Upper lobe of left lung (tissue), 6 donors: ENCODE results near the gene EFHC2. TPM values are rescaled to one million over a fixed set of nuclear protein-coding genes. Genes with fewer than 3 reads are reported as not detected.

Source experiments
- ATAC-seq, 2 donors: fragments of 200-7000 bp; cut with Tn5 transposase; one replicate each; pipeline ENCODE4 v1.9.1; 2022; ENCODE audit warnings: mild to moderate bottlenecking in 2 of 2, moderate library complexity in 2 of 2; ENCODE audit not compliant: low FRiP score in 2 of 2
- DNase-seq, 2 donors: peaks; one replicate each; pipeline ENCODE4 v3.0.0-alpha.2; 2019 to 2020
- H3K27ac ChIP-seq, 4 donors: fragments of 200-600 bp; sonication (generic); one replicate each; pipeline ENCODE4 v1.5.1; 2016 to 2019
- H3K27me3 ChIP-seq, 4 donors: fragments of 200-600 bp; sonication (generic); one replicate each; pipeline ENCODE4 v1.5.1; 2017 to 2019
- H3K36me3 ChIP-seq, 4 donors: fragments of 200-600 bp; sonication (generic); one replicate each; pipeline ENCODE4 v1.5.1; 2016 to 2019
- H3K4me1 ChIP-seq, 4 donors: fragments of 200-600 bp; sonication (generic); one replicate each; pipeline ENCODE4 v1.5.1; 2018 to 2019
- H3K4me3 ChIP-seq, 4 donors: fragments of 200-600 bp; sonication (generic); one replicate each; pipeline ENCODE4 v1.5.1; 2017 to 2019; ENCODE audit warnings: mild to moderate bottlenecking in 2 of 4, moderate library complexity in 1 of 4
- H3K9me3 ChIP-seq, 4 donors: fragments of 200-600 bp; sonication (generic); one replicate each; pipeline ENCODE4 v1.5.1; 2018 to 2019
- CTCF ChIP-seq, 6 experiments: fragments of 450-650 bp in 4 of 6; fragments of 200-600 bp in 2 of 6; sonication (generic) in 2 of 6; IDR thresholded peaks; one replicate each; pipeline ENCODE4 v1.5.1; 2016 to 2019; ENCODE audit warnings: antibody characterized with exemption in 6 of 6
- EP300 ChIP-seq, 4 donors: sonication (generic); formaldehyde crosslinking; IDR thresholded peaks; one replicate each; pipeline ENCODE4 v1.5.1; 2017; ENCODE audit warnings: antibody characterized with exemption in 4 of 4, control low read depth in 2 of 4
- POLR2A ChIP-seq, 4 donors: fragments of 450-650 bp; IDR thresholded peaks; one replicate each; pipeline ENCODE4 v1.5.1; 2016 to 2017; ENCODE audit warnings: antibody characterized with exemption in 4 of 4, mild to moderate bottlenecking in 2 of 4
- POLR2AphosphoS5 ChIP-seq, 2 donors: sonication (generic); formaldehyde crosslinking; IDR thresholded peaks; one replicate each; pipeline ENCODE4 v1.5.1; 2017; ENCODE audit warnings: antibody characterized with exemption in 2 of 2
- WGBS, 2 donors: methylation state at CpG; one replicate each; pipeline ENCODE4 v1.1.5; 2017 to 2018; 5-methylcytosine and 5-hydroxymethylcytosine counted together
- total RNA-seq, 6 donors: library from RNA; depleted of rRNA in 4 of 6; stranded (reverse); fragments of >200 nt in 4 of 6; gene quantifications; one replicate each; pipeline versions ENCODE4 v1.1.0 to v1.2.1, GENCODE V29; 2016 to 2021
- donor health status: DM: no; HTN: no; CAD: no; lungs with moderate emphysema.
- donor health status: DM: no; HTN: yes; CAD: no; lungs with severe emphysema.

The EFHC2 gene
- total RNA-seq, 6 donors from 2014 or later: 0.31 to 13.0 (median 1.8) TPM

DNA sequence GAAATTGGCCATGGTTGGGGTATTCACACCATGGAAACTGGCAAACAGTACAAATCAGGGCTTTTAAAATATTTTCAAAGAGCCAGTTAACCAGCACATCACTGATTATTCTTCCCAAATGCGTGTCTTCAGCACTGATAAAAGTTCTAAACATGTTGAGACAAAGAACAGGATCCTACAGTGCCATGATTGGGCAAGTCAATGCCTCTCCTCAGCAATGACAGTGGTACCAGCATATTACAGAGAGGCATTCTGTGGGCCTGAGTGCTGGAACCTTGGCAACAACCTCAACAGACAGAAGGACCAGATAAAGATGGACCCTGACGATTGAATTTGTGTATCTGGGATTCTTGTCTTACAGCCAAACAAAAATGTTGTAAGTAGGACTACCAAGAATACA lies 108.9 kb downstream of the EFHC2 start:
- TF ChIP-seq POLR2AphosphoS5 (IDR thresholded peaks at IDR 0.05): no peak
- TF ChIP-seq CTCF (IDR thresholded peaks at IDR 0.05): no peak
- TF ChIP-seq POLR2A (IDR thresholded peaks at IDR 0.05): no peak
- no peak for TF ChIP-seq EP300 (IDR thresholded peaks at IDR 0.05)
- H3K27me3 ChIP-seq: no peaks in the 10 kb centered on the region
- DNase-seq (no peak), ATAC-seq (no peak)
- no peak overlapping the region for H3K4me3 ChIP-seq
- no peaks in the 10 kb centered on the region for H3K4me1 ChIP-seq
- no peaks in the 10 kb centered on the region for H3K36me3 ChIP-seq
- no peaks in the 10 kb centered on the region for H3K9me3 ChIP-seq
- 86 to 89% methylated on average over 2 of the region's 2 CpGs for WGBS, 2 donors
- H3K27ac ChIP-seq: no peak overlapping the region

- ATAC-seq (no peak), DNase-seq (no peak)
- H3K27me3 ChIP-seq: no peaks in the 10 kb centered on the region
- H3K4me3 ChIP-seq: no peak overlapping the region
- no peak overlapping the region for H3K27ac ChIP-seq
- no peak for TF ChIP-seq EP300 (IDR thresholded peaks at IDR 0.05)
- no peak for TF ChIP-seq CTCF (IDR thresholded peaks at IDR 0.05)
- no peak for TF ChIP-seq POLR2AphosphoS5 (IDR thresholded peaks at IDR 0.05)
- no peak for TF ChIP-seq POLR2A (IDR thresholded peaks at IDR 0.05)
- H3K4me1 ChIP-seq: no peaks in the 10 kb centered on the region
- no peaks in the 10 kb centered on the region for H3K36me3 ChIP-seq
- H3K9me3 ChIP-seq: no peaks in the 10 kb centered on the region
These were observed 109.4 kb downstream of the EFHC2 start for GRCh38 chrX:44234116-44234515.

DNA sequence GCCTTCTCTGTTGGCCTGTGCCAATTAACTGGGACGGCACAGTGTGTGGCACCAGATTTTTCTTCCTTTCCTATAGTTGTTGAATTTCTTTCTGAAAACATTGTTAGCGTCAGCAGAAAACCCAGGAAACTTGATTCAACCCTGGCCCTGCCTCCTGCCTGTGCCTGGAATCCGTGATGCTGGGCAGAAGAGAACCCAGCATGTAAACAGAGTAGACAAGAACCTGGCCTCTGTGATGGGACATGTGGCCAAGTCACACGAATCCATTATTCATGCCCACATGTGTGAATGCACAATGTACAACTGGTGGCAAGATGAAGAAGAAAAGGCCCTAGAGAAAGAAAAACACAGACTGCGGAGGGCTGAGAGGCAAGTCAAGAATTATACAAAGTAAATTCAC lies 111.4 kb downstream of the EFHC2 start:
- Histone ChIP-seq H3K27me3 (no peaks in the 10 kb centered on the region), H3K9me3 (no peaks in the 10 kb centered on the region), H3K36me3 (no peaks in the 10 kb centered on the region), H3K27ac (no peak overlapping the region), H3K4me3 (no peak overlapping the region), H3K4me1 (no peaks in the 10 kb centered on the region)
- no peak for TF ChIP-seq EP300 (IDR thresholded peaks at IDR 0.05)
- TF ChIP-seq POLR2AphosphoS5 (IDR thresholded peaks at IDR 0.05): no peak
- TF ChIP-seq POLR2A (IDR thresholded peaks at IDR 0.05): no peak
- TF ChIP-seq CTCF (IDR thresholded peaks at IDR 0.05): no peak
- ATAC-seq (no peak), DNase-seq (no peak)
- WGBS, 2 donors: 84 to 94% methylated on average over 5 of the region's 5 CpGs

- no peak overlapping the region for H3K4me3 ChIP-seq
- ATAC-seq: no peak
- no peaks in the 10 kb centered on the region for H3K27me3 ChIP-seq
- no peak for DNase-seq
- H3K36me3 ChIP-seq: no peaks in the 10 kb centered on the region
- no peaks in the 10 kb centered on the region for H3K4me1 ChIP-seq
- TF ChIP-seq EP300 (IDR thresholded peaks at IDR 0.05) (no peak), POLR2A (IDR thresholded peaks at IDR 0.05) (no peak), POLR2AphosphoS5 (IDR thresholded peaks at IDR 0.05) (no peak), CTCF (IDR thresholded peaks at IDR 0.05) (no peak)
- no peak overlapping the region for H3K27ac ChIP-seq
- WGBS, 2 donors: 70 to 72% methylated on average over 4 of the region's 4 CpGs
- no peaks in the 10 kb centered on the region for H3K9me3 ChIP-seq
These were observed 114.9 kb downstream of the EFHC2 start for GRCh38 chrX:44228621-44229020.

- Histone ChIP-seq H3K27ac (no peak overlapping the region), H3K9me3 (no peaks in the 10 kb centered on the region), H3K27me3 (no peaks in the 10 kb centered on the region), H3K4me3 (no peak overlapping the region), H3K36me3 (no peaks in the 10 kb centered on the region), H3K4me1 (no peaks in the 10 kb centered on the region)
- no peak for ATAC-seq
- no peak for TF ChIP-seq POLR2A (IDR thresholded peaks at IDR 0.05)
- TF ChIP-seq CTCF (IDR thresholded peaks at IDR 0.05): no peak
- TF ChIP-seq EP300 (IDR thresholded peaks at IDR 0.05): no peak
- no peak for TF ChIP-seq POLR2AphosphoS5 (IDR thresholded peaks at IDR 0.05)
- 71 to 84% methylated on average over 2 to 5 of the region's 5 CpGs for WGBS, 2 donors
- no peak for DNase-seq
These were observed 115.5 kb downstream of the EFHC2 start for GRCh38 chrX:44227991-44228390.
